ENCODE data around the gene SYNGAP1.

- no peak for TF ChIP-seq CTCF (IDR thresholded peaks at IDR 0.05)
- TF ChIP-seq ZFX (IDR thresholded peaks at IDR 0.05; ENCODE audit: borderline replicate concordance) = no peak
Measured at GRCh38 chr6:33383427-33384185, 36.3 kb upstream of the SYNGAP1 start.

Data from 22Rv1 (cell line).